GM19455 (cell line): ENCODE measurements around the gene E2F3.

Experiments
- ATAC-seq: cut with Tn5 transposase; IDR thresholded peaks from one replicate; pipeline ENCODE4 v1.9.1; 2021; ENCODE audit not compliant: unreplicated experiment

The E2F3 gene

DNA sequence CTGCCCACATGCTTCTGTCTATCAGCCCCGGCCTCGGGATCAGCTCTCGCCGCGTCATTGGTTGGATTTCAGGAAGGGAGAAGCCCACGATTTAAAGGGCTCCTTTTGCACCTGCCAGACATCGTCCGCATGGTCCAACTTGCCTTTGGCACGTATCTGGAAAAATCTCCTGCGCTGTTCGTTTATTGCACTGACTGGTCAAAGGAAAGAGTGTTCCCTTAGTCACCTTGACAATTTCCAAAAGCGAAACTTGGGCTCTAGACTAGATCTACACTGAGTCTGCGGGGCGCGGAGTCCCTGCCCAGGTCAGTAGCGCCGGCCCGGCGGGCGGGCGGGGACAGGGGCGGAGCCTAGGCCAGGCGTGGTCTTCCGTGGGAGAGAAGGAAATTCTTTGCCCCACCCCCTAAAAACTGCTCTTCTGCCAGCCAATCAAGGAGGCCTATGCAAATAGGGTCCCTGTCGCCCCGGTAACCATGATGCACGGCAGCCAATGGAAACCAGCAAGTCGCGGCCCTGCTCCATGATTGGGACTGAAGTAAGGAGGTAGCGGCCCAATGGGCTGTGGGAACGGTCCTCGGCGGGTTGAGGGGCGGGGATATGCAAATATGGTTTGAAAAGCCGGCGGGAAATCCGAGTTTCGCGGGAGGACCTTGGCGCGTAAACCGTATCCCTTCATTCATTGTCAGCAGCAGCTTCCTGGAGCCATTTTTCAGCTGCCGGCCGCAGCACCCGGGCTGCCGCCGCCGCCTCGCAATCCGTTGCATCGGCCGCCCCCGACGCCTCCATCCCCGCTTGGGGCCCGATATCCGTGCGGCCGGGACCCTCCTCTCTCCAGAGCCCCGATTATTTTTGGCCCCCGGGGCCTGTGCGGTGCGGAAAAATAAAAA, at the start of gene E2F3:
TSS of gene E2F3 (plus strand) at position 675 of the 887 bp plus-strand sequence. CDS start 354 bp downstream, outside the sequence.
- peak; percentile 81 for ATAC-seq

GRCh38 chr6:20352346-20352745, 49.3 kb upstream of the E2F3 start:
- no peak for ATAC-seq

GRCh38 chr6:20353134-20353533, 48.5 kb upstream of the E2F3 start:
- ATAC-seq, result no peak

DNA sequence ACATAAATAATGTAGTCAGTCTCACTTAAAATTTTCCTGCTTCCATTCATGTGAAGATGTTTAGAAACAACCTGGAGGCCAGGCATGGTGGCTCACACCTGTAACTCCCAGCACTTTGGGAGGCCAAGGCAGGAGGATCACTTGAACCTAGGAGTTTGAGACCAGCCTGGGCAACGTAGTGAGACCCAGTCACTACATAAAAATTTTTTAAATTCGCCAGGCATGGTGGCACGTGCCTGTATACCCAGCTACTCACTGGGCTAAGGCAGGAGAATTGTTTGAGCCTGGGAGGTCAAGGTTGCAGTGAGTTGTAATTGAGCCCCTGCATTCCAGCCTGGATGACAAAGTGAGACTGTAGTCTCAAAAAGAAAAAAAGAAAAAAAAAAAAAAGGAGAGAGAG, 47.3 kb upstream of the E2F3 start:
- ATAC-seq, result no peak

- no peak for ATAC-seq
Measured at GRCh38 chr6:20360471-20361119, 41.1 kb upstream of the E2F3 start.

GRCh38 chr6:20362623-20363022, 39.1 kb upstream of the E2F3 start:
- ATAC-seq, result no peak

DNA sequence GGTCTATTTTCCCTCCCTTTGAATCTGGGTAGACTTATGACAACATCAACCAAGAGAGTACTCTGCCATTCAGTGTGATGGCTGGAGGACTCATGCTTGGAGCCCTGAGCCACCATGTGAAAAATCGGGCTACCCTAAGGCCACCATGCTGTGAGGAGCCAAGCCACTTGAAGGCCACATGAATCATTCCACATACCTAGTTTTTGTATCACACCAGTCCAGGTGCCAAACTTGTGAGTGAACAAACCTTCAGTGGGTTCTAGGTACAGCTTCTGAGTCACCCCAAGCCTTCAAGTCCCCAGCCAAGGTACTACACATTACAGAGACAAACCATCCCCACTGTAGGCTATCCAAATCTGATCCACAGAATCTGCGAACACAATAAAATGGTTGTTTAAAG, 37.4 kb upstream of the E2F3 start:
- no peak for ATAC-seq

DNA sequence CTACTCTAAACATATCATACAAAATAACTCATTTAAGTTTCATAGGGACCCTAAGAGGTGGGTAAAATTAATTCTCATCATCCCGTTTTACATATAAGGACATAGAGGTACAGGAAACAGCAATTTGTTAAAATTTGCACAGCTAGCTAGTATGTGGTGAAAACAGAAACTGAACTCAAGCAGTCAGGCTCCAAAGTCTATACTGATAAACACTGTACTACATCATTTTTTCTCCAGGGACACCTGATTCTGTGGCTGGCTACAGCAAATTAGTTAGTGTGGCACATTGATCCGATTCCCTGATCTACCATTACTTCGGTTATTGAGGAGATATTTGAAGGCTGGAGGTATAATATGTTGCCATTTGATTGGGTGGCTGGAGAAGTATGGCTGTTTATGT, 36.2 kb upstream of the E2F3 start:
- ATAC-seq, result no peak

DNA sequence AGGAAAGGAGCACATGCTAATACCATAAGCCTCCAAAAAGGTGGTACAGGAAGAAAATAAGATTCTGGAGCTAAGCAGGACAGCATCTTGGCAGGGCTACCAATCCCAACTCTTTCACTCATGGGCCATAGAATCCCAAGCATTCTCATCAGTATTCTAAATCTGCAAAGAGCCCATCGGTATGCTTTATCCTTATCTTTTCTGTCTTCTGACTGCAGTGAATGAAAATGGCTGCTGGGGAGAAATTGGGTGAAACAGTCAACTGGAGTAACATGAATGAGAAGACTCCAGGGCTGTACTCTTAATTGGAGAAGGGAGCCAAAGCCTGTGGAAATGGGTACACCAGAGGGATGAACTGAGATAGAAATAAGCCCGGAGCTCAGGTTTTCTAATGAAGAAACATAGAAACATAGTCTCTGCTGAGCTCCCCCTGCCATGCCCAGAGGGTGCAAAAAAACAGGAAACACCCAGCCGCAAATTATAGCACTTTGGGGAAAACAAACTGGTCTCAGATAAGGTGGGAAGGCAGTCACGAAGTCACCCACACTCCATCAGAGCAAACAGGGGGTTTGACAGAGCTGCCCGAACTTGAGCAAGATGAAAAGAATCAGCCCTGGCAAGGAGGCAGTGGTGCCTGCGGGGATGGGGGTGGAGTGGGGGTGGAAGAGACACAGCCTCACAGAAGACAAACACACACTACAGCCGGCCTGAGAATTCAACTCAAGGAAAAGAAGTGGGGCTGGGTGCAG, 35.4 kb upstream of the E2F3 start:
- no peak for ATAC-seq

GRCh38 chr6:20367743-20368485, 33.8 kb upstream of the E2F3 start:
- no peak for ATAC-seq

DNA sequence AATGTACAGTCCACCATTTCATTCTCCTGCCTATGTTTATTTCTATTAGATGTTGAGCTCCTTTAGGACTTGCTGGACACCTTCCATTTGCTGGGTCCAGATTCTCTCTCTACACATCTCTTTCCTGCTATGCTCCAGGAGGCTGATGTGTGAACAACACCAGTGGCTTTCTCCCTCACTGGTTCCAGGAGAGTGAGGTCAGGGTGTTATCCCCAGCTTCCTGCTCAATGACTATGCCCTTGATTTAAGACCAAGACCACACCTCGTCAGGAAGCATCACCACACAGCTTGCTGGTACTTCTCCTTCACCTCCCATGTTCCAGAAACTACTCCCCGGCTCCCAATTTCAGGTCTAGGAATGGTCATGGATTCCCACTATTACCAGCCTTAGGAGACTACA, 31.3 kb upstream of the E2F3 start:
- ATAC-seq, result no peak

DNA sequence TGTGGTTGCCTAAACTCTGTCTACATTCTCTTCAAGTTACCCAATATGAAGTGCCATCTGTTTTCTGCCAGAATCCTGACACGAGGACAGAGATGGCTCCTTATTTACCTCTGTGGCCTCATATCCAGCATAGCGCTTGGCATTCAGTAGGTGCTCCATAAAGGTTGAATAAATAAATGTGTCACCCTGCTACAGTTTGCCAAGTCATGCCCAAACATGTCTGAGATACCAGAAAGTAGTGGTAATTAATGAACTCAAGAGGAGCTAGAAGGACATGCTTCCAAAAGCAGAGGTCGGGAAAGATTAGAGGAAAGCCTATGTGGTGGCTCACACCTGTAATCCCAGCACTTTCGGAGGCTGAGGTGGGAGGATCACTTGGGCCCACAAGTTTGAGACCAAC, 30.9 kb upstream of the E2F3 start:
- no peak for ATAC-seq

DNA sequence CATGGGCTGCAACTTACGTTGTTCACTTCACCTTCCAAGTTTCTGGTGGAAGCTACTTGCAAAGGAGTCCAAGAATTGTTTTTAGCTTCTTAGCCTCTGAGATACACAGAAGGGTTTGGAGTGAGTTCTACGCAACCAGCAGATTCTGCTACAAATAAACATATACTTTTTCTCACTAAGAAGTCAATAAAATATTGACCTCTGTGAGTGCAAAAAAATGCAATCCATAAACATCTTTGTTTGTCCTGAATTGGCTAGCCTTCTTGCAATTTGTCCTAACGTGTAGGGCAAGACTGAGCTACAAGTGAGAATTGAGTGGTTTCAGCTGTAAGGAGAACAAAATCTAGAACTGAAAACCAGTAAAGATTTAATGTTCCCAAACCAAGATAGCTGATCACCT, 26.2 kb upstream of the E2F3 start:
- no peak for ATAC-seq

DNA sequence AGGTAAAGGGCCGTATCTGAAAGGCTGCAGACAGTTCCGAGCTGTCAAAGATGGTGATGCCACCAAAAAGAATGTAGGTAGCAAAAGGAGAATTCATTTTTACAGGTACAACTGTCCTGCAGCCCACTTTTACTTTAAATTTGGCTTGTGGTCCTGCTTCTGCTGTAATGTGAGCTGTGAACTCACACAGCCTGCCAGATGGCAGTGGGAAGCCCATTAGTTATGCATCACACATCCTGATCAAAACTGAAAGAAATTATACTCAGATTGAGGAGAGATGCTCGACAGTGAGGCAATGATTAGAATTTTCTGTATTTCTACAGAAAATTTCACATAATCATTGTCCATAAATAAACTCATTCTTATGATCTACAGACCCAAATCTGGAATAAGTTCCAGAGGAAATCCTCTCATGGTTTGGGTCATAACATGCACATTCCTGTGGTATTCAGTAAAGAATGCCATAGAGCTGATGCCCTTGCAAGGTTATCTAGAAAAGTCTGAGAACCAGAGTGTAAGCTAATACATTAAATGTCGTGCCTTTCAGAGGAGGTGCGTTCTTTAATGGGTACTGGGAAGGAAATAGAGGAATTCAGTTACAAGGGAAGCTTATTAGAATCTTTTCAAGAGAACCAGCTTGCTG, 23.9 kb upstream of the E2F3 start:
- ATAC-seq, result no peak

- no peak for ATAC-seq
Measured at GRCh38 chr6:20379231-20379630, 22.4 kb upstream of the E2F3 start.

DNA sequence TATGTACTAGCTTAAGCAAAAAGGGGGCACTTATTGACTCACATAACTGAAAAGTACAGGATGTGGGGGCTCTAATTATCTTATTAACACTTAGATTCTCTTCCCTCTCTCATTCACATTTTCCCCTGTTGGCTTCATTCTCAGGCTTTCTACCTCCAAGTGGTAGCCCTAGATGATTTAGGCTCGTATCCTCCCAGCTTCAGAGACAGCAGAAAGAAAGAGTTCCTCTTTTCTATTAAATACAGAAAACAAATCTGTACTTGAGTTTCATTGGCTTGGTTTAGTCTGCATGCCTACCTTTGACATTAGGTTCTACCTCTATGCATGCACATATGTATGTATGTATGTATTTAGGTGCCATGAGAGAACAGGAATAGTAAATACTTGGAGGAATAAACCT, 15.5 kb upstream of the E2F3 start:
- no peak for ATAC-seq

GRCh38 chr6:20389066-20389465, 12.6 kb upstream of the E2F3 start:
- ATAC-seq, result no peak

DNA sequence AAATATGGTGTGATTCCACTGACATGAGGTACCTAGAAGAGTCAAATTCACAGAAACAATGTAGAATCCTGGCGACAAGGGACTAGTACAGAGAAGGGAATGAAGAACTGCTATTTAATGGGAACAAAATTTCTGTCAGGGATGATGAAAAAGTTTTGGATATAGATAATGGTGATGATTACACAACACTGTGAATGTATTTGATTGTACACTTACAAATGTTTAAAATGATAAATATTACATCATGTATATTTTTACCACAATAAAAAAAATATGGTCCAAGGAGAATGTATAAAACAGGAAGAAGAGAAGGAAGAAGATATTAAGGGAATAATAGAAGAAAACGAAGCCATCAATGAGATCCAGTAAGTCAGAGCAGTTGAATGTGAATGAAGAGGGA, 8.4 kb upstream of the E2F3 start:
- ATAC-seq, result no peak

DNA sequence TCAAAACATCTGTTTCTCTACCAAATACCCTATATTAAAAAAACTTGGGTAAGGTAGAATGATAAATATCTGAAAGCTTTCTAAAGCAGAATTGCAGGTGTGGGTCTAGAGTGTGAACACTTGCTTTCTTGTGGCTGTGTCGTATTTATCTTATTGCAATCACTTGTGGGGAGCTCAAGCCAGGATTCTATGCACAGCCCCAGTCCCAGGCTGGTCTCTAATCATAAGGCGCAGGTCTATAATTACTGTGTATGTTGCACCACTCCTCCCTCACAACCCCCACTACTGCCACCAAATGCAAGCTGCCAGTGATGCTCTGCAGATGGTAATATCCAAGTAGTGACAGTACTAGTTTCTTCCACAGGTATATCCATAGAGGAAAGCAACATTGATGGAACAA, 2.2 kb upstream of the E2F3 start:
- ATAC-seq, result no peak

DNA sequence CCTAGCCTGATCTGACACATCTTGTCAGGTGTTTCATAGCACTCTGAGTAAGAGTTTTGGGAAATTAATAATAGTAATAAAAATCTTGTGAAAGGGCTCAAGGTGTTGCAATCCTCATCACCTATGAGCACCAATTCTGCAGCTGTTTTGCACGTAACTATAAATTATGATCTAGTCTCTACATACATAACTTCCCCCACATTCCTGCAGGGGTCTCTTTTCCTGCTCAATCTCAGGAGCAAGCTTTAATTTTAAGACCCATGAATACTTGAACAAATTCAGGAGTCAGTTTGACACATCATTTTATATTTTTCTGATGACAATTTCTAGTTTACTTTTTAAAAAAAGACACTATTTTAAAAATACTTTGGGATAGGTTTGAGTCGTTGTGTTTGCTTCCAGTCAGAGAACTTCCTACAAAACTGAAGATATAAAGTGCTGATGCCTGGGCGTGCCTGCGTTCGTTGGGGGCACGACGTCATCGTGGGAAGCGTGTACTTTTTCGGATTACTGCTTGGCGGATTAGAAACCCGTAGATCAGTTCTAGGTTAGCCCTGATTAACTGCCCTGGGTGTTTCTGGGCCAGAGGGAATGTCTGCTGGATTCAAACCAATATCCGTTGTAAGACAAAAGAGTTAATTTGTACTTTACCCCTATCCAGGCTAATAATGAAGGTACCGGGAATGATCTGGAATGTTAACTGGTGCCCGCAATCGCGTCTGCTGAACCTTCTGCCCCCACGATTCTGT, 1.0 kb upstream of the E2F3 start:
- no peak for ATAC-seq
